HepG2 (cell line): ENCODE measurements around the gene NUP85. TPM values are rescaled to one million over a fixed set of nuclear protein-coding genes. Genes with fewer than 3 reads are reported as not detected.

Experiments
- ATAD3A ChIP-seq: sonication (generic); formaldehyde crosslinking; IDR thresholded peaks from 2 replicates; pipeline ENCODE4 v1.4.0; 2020; ENCODE audit warnings: missing genetic modification reagents
- BORCS8-MEF2B ChIP-seq: sonication (generic); formaldehyde crosslinking; IDR thresholded peaks from 2 replicates; pipeline ENCODE4 v1.8.0; 2022; ENCODE audit warnings: mild to moderate bottlenecking, missing genetic modification reagents
- BRF2 ChIP-seq: sonication (generic); formaldehyde crosslinking; IDR thresholded peaks from 2 replicates; pipeline ENCODE4 v1.8.1; 2022; ENCODE audit warnings: mild to moderate bottlenecking, missing genetic modification reagents
- ELF4 ChIP-seq: sonication (generic); formaldehyde crosslinking; IDR thresholded peaks from 2 replicates; pipeline ENCODE4 v1.5.0; 2020; ENCODE audit warnings: missing genetic modification reagents, mild to moderate bottlenecking, moderate library complexity, borderline replicate concordance
- FOXK1 ChIP-seq: sonication (generic); formaldehyde crosslinking; IDR thresholded peaks from 2 replicates; pipeline ENCODE4 v1.4.0; 2020; ENCODE audit warnings: low read depth, missing genetic modification reagents, borderline replicate concordance
- HNF4A ChIP-seq: sonication (generic); formaldehyde crosslinking; IDR thresholded peaks from 2 replicates; pipeline ENCODE4 v1.4.0; 2020; ENCODE audit warnings: missing genetic modification reagents
- HNRNPH1 ChIP-seq: fragments of 200-400 bp; formaldehyde crosslinking; optimal IDR thresholded peaks from 2 replicates; pipeline ENCODE3; 2017; ENCODE audit warnings: mild to moderate bottlenecking, low read depth, low read length
- KDM1A ChIP-seq: IDR thresholded peaks from 2 replicates; pipeline ENCODE4 v1.6.1; 2016; ENCODE audit warnings: missing compliant biosample characterization
- KLF11 ChIP-seq: IDR thresholded peaks from 2 replicates; pipeline ENCODE4 v1.6.1; 2016; ENCODE audit warnings: missing compliant biosample characterization
- MAF1 ChIP-seq: sonication (generic); formaldehyde crosslinking; IDR thresholded peaks from 2 replicates; pipeline ENCODE4 v1.5.0; 2020; ENCODE audit warnings: missing genetic modification reagents, borderline replicate concordance
- NR2C2 ChIP-seq: sonication (generic); formaldehyde crosslinking; IDR thresholded peaks from 2 replicates; pipeline ENCODE4 v1.4.0; 2020; ENCODE audit warnings: missing genetic modification reagents, mild to moderate bottlenecking, moderate library complexity, borderline replicate concordance
- SP1 ChIP-seq, 2 experiments: fragments of 450-650 bp in 1 of 2; sonication (generic) in 1 of 2; formaldehyde crosslinking in 1 of 2; IDR thresholded peaks; 2 replicates each; pipeline versions ENCODE4 v1.4.0 to v1.6.1; 2016 to 2020; ENCODE audit warnings: missing genetic modification reagents in 1 of 2
- TRIM24 ChIP-seq: sonication (generic); formaldehyde crosslinking; IDR thresholded peaks from 2 replicates; pipeline ENCODE4 v1.8.0; 2022; ENCODE audit warnings: mild to moderate bottlenecking, missing genetic modification reagents
- ZBTB40 ChIP-seq, 2 experiments: fragments of 450-650 bp in 1 of 2; sonication (generic) in 1 of 2; formaldehyde crosslinking in 1 of 2; IDR thresholded peaks; 2 replicates each; pipeline versions ENCODE4 v1.6.1 to v1.8.0; 2016 to 2022; ENCODE audit warnings: antibody characterized with exemption in 1 of 2, mild to moderate bottlenecking in 1 of 2, missing genetic modification reagents in 1 of 2
- ZFAT ChIP-seq: sonication (generic); formaldehyde crosslinking; conservative IDR thresholded peaks from 2 replicates; pipeline ENCODE4 v1.8.1; 2023; ENCODE audit warnings: missing genetic modification reagents, inconsistent platforms
- ZSCAN29 ChIP-seq: sonication (generic); formaldehyde crosslinking; conservative IDR thresholded peaks from 2 replicates; pipeline ENCODE4 v1.4.0; 2020; ENCODE audit warnings: mild to moderate bottlenecking, missing genetic modification reagents
- polyA plus RNA-seq, 8 experiments: library from polyadenylated mRNA; depleted of rRNA in 3 of 8; stranded (reverse) in 7 of 8; unstranded in 1 of 8; fragments of >200 nt; fragmentation: Illumina TruSeq in 4 of 8; extraction: Trizol in 4 of 8; gene quantifications; 2 replicates each; pipeline versions ENCODE4 v1.2.1 to v1.2.3, GENCODE V29; 2011 to 2016; ENCODE audit warnings: low read depth in 4 of 8, missing spikeins in 1 of 8, mixed read lengths in 1 of 8; ENCODE audit not compliant: insufficient read depth in 1 of 8
- total RNA-seq, 5 experiments: library from RNA; depleted of rRNA; stranded (reverse); fragments of >200 nt; fragmentation: Illumina TruSeq; extraction: Trizol; gene quantifications; 2 replicates each; pipeline ENCODE4 v1.2.3, GENCODE V29; 2016; ENCODE audit warnings: low read depth in 1 of 5
- TF ChIP-seq, protein P1 (sequence below): sonication (generic); formaldehyde crosslinking; IDR thresholded peaks from 2 replicates; pipeline ENCODE4 v1.4.0; 2020; ENCODE audit warnings: missing genetic modification reagents

NUP85 gene
- total and polyA plus RNA-seq, 2 of the 13 experiments (the other 11 are each of a cell fraction or from before 2014, with no cell fraction given), result 89.1 to 124 TPM

DNA sequence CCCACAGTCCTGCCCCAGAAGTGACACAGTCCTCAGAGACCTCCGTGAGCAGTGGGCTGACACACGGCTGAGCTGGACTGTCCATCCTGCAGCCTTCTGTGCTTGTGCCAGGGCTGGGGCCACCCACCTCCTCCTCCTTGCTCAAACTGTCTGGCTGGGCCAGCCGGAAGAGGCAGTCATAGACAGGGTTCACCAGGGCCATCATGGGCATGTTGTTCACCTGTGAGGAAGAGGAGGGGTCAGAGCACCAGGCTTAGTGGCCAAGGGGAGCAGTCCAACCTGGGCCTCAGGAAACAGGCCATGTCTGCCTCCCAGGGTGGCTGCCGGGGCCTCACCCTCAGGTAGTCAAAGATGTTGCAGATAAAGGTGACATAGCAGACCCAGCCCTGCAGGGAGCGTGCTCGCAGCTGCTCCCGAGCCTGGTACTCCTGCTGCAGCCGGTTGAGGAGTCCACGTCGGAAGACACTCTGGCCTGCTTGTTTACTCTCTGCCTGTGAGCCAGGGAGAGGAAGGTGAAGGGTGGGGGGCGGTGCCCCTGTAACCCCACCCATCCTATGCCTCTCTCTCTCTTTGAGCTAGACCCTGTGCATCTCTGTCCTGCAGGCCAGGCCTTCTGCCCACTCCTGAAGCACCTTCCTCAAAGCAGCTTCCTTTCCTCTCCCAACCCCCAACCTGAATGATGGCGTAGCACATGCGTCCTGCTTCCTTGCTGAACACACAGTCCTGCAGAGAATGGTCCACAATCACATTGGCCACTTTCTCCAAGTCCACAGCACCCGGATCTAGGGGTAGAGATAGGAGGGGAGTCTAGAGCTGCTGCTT, 62.1 kb downstream of the NUP85 start (continued):
- TF ChIP-seq, protein P1, sequence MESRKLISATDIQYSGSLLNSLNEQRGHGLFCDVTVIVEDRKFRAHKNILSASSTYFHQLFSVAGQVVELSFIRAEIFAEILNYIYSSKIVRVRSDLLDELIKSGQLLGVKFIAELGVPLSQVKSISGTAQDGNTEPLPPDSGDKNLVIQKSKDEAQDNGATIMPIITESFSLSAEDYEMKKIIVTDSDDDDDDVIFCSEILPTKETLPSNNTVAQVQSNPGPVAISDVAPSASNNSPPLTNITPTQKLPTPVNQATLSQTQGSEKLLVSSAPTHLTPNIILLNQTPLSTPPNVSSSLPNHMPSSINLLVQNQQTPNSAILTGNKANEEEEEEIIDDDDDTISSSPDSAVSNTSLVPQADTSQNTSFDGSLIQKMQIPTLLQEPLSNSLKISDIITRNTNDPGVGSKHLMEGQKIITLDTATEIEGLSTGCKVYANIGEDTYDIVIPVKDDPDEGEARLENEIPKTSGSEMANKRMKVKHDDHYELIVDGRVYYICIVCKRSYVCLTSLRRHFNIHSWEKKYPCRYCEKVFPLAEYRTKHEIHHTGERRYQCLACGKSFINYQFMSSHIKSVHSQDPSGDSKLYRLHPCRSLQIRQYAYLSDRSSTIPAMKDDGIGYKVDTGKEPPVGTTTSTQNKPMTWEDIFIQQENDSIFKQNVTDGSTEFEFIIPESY (CRISPR knock-in tag), result peak; percentile 53; the same call in 1 of the 2 replicates
- 0 out of 2 replicates have a peak, but pooled peaks have one; percentile 50 for TF ChIP-seq BRF2
- TF ChIP-seq HNRNPH1, result no peak
- TF ChIP-seq ZSCAN29 (CRISPR knock-in tag), result 0 out of 2 replicates have a peak, but pooled peaks have one; percentile 59
- 0 out of 2 replicates have a peak, but pooled peaks have one; percentile 21 for TF ChIP-seq KLF11 (CRISPR knock-in tag)
- TF ChIP-seq ELF4 (CRISPR knock-in tag), result no peak
- no peak for TF ChIP-seq MAF1 (CRISPR knock-in tag)
- TF ChIP-seq ATAD3A (CRISPR knock-in tag), result no peak
- peak; percentile 94 for TF ChIP-seq BORCS8-MEF2B (CRISPR knock-in tag)
- no peak for TF ChIP-seq TRIM24 (CRISPR knock-in tag)
- TF ChIP-seq NR2C2, result no peak
- peak; percentile 94 for TF ChIP-seq FOXK1
- TF ChIP-seq SP1 (IDR thresholded peaks at IDR 0.05), result no peak
- peak; percentile 66 for TF ChIP-seq SP1 (CRISPR knock-in tag; IDR thresholded peaks at IDR 0.05)
- TF ChIP-seq KDM1A (CRISPR knock-in tag), result no peak
- no peak for TF ChIP-seq ZBTB40 (IDR thresholded peaks at IDR 0.05)
- TF ChIP-seq ZBTB40 (CRISPR knock-in tag; IDR thresholded peaks at IDR 0.05), result no peak
- 0 out of 2 replicates have a peak, but pooled peaks have one; percentile 23 for TF ChIP-seq HNF4A (CRISPR knock-in tag)
- no peak for TF ChIP-seq ZFAT (CRISPR knock-in tag)
